Mucosa of descending colon (tissue), 3 donors: ENCODE results near the gene MUTYH. TPM values are rescaled to one million over a fixed set of nuclear protein-coding genes. Genes with fewer than 3 reads are reported as not detected.

ENCODE experiments used
- ATAC-seq: fragments of 200-7000 bp; cut with Tn5 transposase; one replicate; pipeline ENCODE4 v1.9.1; 2020; ENCODE audit warnings: mild to moderate bottlenecking, moderate library complexity
- DNase-seq, 3 donors: peaks; one replicate each; pipeline ENCODE4 v3.0.0-alpha.2; 2020
- H3K36me3 ChIP-seq: fragments of 200-600 bp; one replicate; pipeline ENCODE4 v1.8.0; 2021; ENCODE audit warnings: low read depth, mild to moderate bottlenecking
- H3K4me1 ChIP-seq: fragments of 200-600 bp; one replicate; pipeline ENCODE4 v1.8.0; 2021; ENCODE audit warnings: low read depth, mild to moderate bottlenecking
- H3K4me3 ChIP-seq: fragments of 200-600 bp; one replicate; pipeline ENCODE4 v1.8.0; 2021; ENCODE audit warnings: mild to moderate bottlenecking
- H3K9me3 ChIP-seq: fragments of 200-600 bp; one replicate; pipeline ENCODE4 v1.8.0; 2021; ENCODE audit warnings: mild to moderate bottlenecking
- intact Hi-C, 2 donors: fragments of 100-400 bp; cut with DNase I in 1 of 2; cut with micrococcal nuclease in 1 of 2; formaldehyde crosslinking; loops; one replicate each; pipeline versions ENCODE4 v1.11.0 to v1.11.1; 2022; cut with DNase I, micrococcal nuclease
- total RNA-seq, 3 donors: library from RNA; stranded (reverse); fragmentation: NEBNext Ultra II Directional in 2 of 3; extraction: Animal tissue kit (Norgen Biotek cat#: 25700) in 2 of 3; gene quantifications; one replicate each; pipeline versions ENCODE4 v1.2.1 to v1.2.4, GENCODE V29; 2021 to 2023
- TF ChIP-seq, protein P1 (sequence below): fragments of 200-600 bp; IDR thresholded peaks from one replicate; pipeline ENCODE4 v1.8.0; 2022; ENCODE audit warnings: antibody characterized with exemption, mild to moderate bottlenecking
- donor health status: DM: no; HTN: no; CAD: no; lungs with moderate emphysema.
- donor health status: DM: no; HTN: no; CAD: no.
- donor health status: DM: no; HTN: yes; CAD: no.

Gene MUTYH
- total RNA-seq, 3 donors from 2014 or later, result 30.0 to 43.1 (median 35.8) TPM

DNA sequence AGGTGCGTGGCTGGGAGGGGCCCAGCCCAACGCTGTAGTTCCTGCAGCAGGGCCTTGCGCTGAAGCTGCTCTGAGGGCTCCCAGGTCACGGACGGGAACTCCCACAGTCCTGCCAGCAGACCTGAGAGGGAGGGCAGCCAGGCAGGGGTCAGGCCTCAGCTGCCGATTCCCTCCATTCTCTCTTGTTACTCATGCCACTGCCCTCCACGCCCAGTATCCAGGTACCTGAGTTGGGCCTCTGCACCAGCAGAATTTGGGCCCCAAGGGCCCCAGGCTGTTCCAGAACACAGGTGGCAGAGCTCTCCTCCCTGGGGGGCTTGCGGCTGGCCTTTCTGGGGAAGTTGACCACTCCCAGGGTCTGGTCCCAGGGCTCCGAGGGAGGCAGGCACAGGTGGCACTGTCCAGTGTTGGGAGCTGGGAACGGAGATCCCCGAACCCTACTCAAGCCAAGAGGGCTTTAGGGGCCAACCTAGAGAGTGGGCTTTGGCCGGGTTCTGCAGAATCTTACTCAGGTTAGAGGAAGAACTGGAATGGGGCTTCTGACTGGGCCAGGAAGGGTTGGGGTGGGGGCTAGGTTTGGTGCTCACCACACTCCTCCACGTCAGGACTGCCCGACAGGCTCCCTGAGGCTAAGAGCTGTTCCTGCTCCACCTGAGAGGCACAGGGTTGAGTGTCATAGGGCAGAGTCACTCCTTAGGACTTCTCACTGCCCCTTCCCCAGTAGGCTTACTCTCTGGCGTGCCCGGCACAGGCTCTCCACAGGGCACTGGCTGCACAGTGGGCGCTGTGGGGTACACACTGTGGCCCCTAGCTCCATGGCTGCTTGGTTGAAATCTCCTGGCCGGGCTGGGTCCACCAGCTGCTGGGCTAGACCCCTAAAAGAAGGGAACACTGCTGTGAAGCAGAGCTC lies 8.5 kb downstream of the MUTYH start:
- no peaks in the 10 kb centered on the region for H3K9me3 ChIP-seq
- ATAC-seq (no peak), DNase-seq (peak in 1 of 3 donors; percentile 38)
- H3K4me3 ChIP-seq, result no peak overlapping the region
- H3K4me1 ChIP-seq, result peaks cover 34% of the 10 kb centered on the region
- no peaks in the 10 kb centered on the region for H3K36me3 ChIP-seq
- TF ChIP-seq, protein P1, sequence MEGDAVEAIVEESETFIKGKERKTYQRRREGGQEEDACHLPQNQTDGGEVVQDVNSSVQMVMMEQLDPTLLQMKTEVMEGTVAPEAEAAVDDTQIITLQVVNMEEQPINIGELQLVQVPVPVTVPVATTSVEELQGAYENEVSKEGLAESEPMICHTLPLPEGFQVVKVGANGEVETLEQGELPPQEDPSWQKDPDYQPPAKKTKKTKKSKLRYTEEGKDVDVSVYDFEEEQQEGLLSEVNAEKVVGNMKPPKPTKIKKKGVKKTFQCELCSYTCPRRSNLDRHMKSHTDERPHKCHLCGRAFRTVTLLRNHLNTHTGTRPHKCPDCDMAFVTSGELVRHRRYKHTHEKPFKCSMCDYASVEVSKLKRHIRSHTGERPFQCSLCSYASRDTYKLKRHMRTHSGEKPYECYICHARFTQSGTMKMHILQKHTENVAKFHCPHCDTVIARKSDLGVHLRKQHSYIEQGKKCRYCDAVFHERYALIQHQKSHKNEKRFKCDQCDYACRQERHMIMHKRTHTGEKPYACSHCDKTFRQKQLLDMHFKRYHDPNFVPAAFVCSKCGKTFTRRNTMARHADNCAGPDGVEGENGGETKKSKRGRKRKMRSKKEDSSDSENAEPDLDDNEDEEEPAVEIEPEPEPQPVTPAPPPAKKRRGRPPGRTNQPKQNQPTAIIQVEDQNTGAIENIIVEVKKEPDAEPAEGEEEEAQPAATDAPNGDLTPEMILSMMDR, result no peak
- intact Hi-C loops, result no loop called here

DNA sequence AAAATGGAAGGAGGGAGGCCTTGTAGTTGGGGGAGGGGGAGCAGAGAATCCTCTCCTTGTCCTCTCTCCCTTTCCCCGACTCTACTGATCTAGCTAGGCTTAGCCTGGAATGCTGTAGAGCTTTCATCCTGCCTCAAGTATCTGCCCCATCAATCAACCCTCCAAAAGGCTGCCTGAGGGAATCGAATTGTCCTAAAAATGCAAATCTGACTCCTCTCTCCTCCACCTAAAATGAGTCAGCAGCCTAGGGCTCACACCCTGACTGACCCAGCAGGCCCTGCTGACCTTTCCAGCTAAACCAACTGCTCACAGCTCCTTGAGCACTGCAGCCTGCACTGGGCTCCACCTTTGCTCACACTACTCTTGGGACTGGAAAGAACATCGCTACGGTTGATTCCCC lies 10.8 kb downstream of the MUTYH start:
- intact Hi-C loops, result no loop called here
- no peak for ATAC-seq
- TF ChIP-seq, protein P1, result no peak
- Histone ChIP-seq H3K9me3 (no peaks in the 10 kb centered on the region), H3K4me1 (peaks cover 34% of the 10 kb centered on the region), H3K4me3 (no peak overlapping the region), H3K36me3 (no peaks in the 10 kb centered on the region)
- no peak for DNase-seq

DNA sequence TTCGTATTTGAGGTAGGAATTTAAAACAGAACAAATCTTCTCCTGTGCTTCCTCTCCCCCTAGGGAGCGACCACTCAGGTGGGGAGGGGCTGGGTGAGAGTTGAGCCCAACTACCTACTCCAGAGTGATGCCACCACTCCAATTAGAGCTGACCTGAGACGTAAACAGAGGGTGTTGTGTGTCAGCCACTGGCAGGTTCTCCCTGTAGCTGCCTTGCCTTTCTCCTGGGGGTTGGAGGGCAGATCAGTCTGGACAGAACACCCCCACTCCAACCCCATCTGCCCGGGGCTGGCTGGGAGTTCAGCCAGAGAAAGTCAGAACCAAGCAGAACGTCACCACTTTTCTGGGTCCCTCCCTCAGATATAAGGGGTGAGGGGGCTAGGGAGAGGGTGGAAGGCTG lies 11.6 kb downstream of the MUTYH start:
- DNase-seq, result no peak
- ATAC-seq, result no peak
- H3K4me1 ChIP-seq, result peaks cover 26% of the 10 kb centered on the region
- TF ChIP-seq, protein P1, result no peak
- intact Hi-C loops, result no loop called here
- no peak overlapping the region for H3K4me3 ChIP-seq
- no peaks in the 10 kb centered on the region for H3K36me3 ChIP-seq
- H3K9me3 ChIP-seq, result no peaks in the 10 kb centered on the region

DNA sequence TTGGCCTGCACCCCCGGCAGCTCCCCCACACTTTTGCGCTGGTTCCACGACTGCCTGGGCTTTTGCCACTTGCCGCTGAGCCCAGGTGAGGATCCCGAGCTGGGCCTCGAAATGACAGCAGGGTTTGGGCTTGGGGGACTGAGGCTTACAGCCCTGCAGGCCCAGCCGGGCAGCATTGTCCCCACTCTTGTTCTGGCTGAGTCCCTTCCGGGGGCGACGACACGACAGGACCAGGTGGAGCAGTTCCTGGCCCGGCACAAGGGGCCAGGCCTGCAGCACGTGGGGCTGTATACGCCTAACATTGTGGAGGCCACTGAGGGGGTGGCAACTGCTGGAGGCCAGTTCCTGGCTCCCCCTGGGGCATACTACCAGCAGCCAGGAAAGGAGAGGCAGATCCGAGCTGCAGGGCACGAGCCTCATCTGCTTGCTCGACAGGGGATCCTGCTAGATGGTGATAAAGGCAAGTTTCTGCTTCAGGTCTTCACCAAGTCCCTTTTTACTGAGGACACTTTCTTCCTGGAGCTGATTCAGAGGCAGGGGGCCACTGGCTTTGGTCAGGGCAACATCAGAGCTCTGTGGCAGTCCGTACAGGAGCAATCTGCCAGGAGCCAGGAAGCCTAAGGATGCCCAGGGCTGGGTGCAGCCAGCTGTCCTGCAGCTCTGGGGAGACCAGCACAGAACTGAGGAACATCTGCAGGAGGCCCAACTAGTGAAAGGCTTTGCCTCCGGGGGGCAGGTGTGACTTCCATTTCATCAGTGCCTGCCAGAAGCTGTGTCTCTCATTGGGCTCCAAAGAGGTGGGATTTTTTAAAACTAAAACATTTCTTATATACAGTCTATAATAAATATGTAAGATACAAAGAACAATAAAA lies 12.4 kb downstream of the MUTYH start:
- Histone ChIP-seq H3K4me1 (peaks cover 23% of the 10 kb centered on the region), H3K4me3 (no peak overlapping the region), H3K36me3 (no peaks in the 10 kb centered on the region), H3K9me3 (no peaks in the 10 kb centered on the region)
- TF ChIP-seq, protein P1, result no peak
- peak; percentile 42 for ATAC-seq
- intact Hi-C loops, result no loop called here
- peak in 1 of 3 donors; percentile 52 for DNase-seq

DNA sequence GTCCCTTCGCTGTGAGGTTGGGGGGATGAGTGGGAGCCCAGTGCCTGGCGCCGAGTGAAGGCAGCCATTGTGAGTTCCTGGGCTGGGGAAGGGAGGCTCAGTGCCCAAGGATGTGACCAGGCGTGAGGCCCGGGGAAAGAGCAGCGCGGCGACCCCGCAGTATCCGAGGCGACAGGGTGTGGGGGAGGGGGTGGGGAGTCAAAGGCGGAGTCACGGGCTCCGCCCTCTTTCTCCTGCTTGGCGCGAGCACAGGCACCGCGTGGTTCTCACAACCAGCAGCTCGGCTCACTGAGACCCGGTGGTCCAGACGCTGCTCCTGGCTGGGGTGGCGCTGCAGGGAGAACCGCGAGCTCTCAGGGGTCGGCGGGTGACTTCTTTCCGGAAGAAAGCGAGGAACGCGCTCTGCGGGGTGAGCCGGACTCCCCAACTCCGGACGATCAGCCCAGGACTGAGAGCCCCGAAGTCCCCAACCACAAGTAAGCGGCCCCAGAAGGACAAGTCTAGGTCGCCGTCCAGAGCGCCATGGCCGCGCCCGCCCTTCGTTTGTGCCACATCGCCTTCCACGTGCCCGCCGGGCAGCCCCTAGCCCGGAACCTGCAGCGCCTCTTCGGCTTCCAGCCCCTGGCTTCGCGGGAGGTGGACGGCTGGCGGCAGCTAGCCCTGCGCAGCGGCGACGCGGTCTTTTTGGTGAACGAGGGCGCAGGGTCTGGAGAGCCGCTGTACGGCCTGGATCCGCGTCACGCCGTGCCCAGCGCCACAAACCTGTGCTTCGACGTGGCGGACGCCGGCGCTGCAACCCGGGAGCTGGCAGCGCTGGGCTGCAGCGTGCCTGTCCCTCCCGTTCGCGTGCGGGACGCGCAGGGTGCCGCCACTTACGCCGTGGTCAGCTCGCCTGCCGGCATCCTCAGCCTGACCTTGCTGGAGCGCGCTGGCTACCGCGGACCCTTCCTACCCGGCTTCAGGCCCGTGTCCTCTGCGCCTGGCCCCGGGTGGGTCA lies 13.3 kb downstream of the MUTYH start, which contains the start of gene HPDL:
TSS of gene HPDL (plus strand) at position 269 of the 997 bp plus-strand sequence. CDS start at position 523, 254 bp downstream.
- TF ChIP-seq, protein P1, result no peak
- Histone ChIP-seq H3K36me3 (no peaks in the 10 kb centered on the region), H3K4me3 (peak within 1 kb of the TSS; percentile 24), H3K4me1 (peaks cover 23% of the 10 kb centered on the region), H3K9me3 (no peaks in the 10 kb centered on the region)
- ATAC-seq (peak; percentile 83), DNase-seq (peak; percentile 81 to 83 (median 82))
- intact Hi-C loops, result no loop called here
